Mucosa of gallbladder (tissue), 1 donor: ENCODE data around the gene EMILIN3. TPM values are rescaled to one million over a fixed set of nuclear protein-coding genes. Genes with fewer than 3 reads are reported as not detected.

Source experiments
- DNase-seq: peaks from one replicate; pipeline ENCODE4 v3.0.0-alpha.2; 2020; ENCODE audit warnings: low spot score
- total RNA-seq: library from RNA; stranded (reverse); gene quantifications from one replicate; pipeline ENCODE4 v1.2.1, GENCODE V29; 2021
- donor health status: DM: no; HTN: no; CAD: no.

Gene EMILIN3, protein sequence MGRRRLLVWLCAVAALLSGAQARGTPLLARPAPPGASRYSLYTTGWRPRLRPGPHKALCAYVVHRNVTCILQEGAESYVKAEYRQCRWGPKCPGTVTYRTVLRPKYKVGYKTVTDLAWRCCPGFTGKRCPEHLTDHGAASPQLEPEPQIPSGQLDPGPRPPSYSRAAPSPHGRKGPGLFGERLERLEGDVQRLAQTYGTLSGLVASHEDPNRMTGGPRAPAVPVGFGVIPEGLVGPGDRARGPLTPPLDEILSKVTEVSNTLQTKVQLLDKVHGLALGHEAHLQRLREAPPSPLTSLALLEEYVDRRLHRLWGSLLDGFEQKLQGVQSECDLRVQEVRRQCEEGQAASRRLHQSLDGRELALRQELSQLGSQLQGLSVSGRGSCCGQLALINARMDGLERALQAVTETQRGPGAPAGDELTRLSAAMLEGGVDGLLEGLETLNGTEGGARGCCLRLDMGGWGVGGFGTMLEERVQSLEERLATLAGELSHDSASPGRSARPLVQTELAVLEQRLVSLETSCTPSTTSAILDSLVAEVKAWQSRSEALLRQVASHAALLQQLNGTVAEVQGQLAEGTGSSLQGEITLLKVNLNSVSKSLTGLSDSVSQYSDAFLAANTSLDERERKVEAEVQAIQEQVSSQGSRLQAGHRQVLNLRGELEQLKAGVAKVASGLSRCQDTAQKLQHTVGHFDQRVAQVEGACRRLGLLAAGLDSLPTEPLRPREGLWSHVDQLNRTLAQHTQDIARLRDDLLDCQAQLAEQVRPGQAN
- 0.63 TPM for total RNA-seq

DNA sequence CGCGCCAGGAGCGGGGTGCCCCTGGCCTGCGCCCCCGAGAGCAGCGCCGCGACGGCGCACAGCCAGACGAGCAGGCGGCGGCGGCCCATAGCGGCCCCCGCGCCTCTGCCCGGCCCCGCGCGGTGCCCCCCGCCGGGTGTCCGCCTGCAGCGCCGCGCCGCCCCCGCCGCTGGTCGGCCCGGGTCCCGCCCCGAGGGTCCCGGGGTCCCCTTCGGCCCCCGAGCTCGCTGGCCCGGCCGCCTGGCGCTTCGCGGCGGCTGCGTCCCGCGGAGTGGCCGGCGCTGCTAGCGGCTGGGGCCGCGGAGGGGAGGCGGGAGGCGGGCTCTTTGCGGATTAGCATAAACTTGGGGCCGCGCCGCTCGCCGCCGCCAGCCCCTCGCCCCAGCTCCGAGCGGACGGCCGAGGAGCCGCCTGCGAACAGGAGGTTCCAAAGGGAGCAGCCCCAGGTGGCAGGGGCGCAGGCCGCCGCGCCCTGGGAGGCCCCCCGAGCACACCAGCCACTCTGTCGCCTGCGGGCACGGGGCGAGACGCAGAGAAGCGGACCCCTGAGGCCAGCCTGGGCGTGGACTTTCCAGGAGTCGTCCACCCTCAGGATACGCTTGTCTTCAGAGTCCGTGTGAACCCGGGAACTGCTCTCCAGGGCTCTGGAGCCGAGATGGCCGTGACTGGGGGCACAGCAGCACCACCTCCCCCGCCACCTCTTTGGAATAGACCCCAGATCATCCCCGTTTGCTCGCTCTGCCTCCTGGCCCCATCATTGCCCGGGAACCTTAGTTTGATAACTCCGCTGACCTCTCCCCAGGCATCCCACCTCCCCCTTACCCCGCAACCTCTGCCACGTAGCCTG lies at the start of gene EMILIN3:
Gene EMILIN3, minus strand, starts transcription at position 273 of the 847 bp plus-strand sequence. Its CDS starts 184 bp downstream, at position 89.
- no peak for DNase-seq

DNA sequence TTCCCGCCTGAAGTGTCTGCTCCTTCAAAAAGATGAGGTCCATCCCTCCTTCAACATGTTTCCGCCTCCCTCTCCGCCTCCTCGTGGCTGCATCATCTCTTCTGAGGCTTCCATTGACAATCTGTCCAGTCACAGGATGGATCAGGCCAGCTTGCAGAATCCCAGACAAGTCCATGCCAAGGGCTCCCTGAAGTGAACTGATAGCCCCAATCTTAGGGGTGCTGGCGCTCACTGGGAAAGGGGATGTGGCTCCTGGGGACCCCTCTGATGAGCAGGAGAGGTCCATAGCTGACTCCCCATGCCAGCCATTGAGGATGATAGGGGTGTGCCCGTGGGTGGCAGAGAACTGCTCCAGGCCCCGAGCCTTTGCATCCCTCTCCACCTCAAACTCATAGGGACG lies 48.6 kb upstream of the EMILIN3 start:
- DNase-seq: no peak

DNA sequence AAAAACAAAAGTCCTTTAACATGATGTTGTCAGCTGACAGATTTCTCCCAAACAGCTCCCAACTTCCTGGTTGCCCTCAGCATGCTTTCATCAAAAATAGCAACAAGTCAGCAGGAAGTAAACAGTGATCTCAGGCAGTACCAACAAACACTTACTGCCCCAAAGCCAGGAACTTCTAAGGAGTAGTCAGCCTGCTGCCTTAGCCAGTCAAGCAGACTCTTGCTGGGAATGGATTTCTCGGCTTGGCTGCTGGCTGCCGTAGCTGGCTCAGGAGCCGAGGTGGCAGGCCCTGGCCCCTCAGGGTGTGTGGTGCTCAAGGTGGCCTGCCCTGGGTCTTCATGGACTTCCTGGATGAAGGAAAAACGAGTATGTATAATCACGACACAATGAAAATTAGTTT lies 46.6 kb upstream of the EMILIN3 start:
- no peak for DNase-seq

DNA sequence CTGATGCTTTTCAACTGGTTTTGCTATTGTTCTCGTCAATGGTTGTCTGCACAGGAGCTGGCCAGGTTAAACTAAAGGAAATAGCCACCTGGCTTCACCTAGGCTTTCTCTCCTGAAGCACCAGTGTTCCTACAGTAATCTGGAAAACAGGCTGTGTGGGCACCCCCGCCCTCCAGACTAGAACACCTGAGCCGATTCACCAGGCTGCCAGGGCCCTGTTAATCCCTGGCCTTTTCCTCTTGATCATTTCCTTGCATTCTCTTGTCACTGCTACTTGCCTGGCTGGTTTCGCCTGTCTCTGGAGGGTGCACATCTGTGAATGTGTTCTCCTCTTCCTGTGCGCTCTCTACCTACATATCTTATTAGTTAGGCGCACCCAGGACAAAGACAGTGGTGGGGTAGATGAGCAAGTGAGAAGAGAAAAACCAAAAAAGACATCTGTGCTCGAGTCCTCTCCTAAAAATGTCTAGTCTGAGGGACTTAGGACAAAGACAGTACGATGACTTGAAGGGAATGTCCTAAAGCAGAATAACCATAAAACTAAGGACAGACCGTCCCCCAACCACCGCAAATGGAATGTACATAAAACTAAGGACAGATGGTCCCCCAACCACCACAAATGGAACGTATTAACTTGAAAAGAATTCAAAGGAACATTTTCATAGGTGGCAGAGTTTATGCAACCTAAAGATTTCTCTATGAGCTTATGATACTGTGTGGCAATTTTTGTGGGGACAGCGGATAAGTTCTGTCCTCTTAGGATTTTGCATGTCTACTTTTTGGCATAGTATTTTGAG lies 45.9 kb upstream of the EMILIN3 start:
- no peak for DNase-seq

DNA sequence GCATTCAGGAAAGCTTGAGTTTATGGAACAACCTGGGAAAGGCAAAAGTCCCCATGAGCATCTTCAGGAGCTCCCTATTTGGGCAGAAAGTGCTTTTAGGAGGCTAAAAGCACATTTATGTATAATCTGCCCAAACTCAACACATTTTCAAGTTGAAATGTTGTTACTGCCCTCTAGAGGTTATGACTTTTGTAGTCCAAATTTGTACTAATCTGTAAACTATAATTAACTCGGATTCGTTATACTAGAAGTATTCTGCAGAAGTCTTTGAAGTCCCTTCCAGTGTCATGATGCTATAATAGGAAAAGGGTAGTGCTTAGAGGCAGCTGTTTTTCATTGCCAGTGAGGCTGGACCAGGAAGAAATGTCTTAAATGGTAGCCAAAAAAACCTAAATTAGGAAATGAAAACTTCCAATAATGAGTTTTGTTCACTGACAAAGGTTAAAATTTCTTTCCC lies 44.8 kb upstream of the EMILIN3 start:
- DNase-seq: no peak

DNA sequence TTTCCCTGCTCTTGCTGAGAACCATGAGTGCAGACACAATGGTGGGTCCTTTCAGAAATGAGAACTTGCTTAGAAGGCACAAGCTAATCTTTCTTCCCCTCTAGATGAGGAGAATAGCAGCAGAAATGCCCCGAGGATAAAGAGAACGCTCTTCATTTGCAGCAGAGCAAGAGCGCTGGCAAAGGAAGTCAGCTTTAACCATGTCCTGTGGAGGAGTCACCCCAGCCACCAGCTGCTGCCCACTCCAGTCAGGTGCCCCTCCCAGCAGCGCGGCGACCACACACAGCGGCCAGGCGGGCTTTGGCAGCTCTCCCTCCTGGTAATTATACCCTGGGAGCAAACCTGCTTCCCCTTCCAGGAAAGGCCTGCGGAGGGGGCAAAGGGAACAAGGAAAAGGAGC lies 42.4 kb upstream of the EMILIN3 start:
- DNase-seq: no peak

DNA sequence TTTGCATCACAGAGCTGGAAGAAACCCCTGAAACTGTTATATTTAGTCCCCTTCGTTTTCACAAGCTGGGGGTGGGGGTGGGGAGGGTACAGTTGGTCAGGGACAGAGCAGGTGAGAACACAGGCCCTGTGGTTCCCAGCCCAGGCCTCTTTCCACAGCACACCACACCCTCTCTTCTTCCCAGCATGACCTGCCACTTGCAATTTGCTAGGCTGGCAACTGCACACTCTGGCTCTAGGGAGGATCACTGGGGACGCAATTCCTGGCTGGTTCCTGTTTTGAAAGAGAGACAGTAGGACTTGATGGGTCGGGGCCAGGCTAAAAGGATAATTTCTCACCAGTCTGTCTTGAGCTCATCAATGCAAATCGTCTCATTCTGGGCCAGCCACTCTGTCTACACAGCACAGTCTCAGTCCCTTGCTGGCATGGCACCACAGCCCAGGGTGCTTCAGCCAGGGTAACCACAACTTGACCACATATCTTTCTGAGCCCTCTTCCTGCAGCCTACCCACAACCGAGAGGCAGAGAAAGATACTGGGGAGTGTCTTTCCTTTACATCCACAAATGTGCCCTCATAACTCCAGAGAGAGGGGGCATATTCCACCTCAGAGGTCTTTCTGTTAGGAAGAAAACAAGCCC lies 41.7 kb upstream of the EMILIN3 start:
- DNase-seq: no peak

DNA sequence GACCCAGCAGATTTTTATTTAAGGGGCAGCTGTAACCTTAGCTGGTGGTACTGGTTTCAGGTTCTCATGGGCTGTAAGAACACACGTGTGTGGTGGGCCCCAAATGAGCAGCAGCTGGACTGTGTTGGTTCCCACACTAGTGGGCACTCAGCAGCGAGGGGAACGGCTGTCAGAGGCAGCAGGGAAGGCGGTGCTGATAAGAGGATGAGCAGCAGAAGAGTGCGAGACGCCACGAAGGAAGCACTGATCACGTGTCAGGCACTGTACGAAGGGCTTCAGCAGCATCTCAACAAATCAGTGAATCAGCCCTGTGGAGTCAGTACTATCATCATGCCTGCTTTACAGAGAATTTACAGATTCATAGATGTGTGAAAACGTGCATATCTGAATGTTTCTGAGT lies 41.0 kb upstream of the EMILIN3 start:
- no peak for DNase-seq

DNA sequence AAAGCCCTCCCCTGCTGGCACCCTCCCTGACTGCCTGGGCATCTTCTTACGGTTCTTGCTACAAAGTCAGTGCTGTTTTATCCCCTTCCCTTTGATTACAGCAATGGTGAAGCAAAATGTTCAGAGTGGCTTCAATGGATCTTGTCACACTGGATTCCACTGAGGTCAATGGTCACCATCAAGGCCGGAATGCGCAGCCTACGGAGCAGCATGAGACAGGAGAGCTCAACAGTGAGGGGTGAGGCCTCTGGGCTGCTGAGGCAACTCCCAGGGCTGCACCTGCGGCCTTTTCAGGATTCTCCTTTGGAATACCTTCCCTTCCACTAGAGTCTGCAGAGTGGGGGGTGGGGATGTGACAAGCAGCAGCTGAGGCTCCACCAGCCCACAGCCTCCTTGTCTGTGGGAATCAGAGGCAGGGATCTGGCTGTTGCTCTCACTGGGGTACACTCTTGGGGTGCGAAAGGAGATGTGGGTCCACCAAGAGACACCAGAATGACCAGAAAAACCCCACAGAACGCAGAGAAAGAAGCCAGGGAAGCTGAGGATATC lies 40.4 kb upstream of the EMILIN3 start:
- no peak for DNase-seq

DNA sequence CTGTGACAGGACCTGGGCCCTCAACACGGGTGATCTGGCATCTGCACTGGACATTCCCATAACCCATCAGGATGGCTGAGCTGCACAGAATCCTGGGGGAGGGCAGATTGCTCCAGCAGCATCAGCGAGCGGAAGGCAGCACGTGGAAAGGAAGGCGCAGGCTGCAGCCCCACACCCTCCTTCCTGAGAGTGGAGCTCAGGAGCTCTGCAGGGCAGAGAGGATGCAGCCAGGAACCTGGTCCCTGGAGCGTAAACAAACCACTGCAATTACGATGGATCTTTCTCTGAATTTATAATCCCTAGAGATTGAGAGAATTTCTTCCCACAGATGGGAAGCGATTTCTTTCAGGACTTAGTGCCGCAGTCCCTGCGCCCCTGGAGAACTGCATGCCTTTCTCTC lies 39.7 kb upstream of the EMILIN3 start:
- no peak for DNase-seq

DNA sequence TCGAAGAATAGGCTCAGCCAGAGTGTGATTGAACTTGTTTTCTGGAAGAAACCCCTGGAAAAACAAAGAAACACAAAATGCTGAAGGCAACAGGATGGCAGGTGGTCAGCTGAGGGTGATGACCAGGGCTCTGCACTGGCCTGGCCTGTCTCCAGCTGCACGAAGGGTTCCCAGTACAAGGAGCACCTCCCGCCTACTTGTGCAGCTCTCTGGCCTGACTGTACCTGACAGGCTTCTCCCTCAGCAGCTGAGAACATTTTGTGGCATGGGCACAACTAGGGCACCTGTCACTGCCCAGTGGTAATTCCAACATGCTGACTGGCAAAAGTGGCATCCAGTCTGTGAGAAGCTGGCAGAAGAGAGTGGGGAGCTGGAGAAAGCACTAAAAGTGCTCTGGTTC lies 38.8 kb upstream of the EMILIN3 start:
- no peak for DNase-seq

DNA sequence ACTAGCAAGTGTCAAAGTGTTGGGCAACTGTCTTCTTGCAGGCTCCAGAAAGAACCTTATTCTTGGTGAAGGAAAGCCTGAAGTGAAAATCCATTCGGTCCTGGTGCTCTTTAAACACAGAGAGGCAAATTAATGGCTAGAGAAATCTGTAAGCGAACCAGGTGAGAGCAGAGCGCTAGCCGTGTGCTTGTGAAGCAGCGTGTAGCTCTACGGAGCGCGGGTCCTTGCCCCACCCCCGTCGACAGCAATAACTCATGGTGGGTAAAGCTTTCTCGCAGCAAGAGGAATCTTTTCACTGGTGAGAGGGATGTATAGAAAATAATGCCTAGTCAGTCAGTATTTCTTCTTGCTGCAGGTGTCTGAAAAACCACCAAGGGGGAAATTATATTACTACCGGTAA lies 37.0 kb upstream of the EMILIN3 start:
- no peak for DNase-seq

DNA sequence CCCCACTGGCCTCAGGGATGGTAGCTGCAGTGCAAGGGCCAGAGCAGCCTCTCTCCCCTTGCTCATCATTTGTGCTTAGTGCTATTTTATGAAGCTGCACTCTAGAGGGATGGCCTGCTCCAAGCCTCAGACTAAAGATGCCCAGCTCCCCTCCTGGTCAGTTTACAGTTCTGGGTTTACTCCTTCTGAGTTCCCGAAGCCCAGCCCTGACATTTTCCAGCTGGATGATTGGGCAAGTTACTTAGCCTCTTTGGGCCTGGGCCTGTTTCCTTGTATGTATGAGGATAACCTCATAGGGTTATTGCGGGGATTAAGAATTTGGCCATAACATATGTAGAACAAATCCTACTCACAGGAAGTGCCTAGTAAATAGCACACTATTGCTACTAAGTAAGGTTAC lies 31.8 kb upstream of the EMILIN3 start:
- DNase-seq: peak; percentile 71

DNA sequence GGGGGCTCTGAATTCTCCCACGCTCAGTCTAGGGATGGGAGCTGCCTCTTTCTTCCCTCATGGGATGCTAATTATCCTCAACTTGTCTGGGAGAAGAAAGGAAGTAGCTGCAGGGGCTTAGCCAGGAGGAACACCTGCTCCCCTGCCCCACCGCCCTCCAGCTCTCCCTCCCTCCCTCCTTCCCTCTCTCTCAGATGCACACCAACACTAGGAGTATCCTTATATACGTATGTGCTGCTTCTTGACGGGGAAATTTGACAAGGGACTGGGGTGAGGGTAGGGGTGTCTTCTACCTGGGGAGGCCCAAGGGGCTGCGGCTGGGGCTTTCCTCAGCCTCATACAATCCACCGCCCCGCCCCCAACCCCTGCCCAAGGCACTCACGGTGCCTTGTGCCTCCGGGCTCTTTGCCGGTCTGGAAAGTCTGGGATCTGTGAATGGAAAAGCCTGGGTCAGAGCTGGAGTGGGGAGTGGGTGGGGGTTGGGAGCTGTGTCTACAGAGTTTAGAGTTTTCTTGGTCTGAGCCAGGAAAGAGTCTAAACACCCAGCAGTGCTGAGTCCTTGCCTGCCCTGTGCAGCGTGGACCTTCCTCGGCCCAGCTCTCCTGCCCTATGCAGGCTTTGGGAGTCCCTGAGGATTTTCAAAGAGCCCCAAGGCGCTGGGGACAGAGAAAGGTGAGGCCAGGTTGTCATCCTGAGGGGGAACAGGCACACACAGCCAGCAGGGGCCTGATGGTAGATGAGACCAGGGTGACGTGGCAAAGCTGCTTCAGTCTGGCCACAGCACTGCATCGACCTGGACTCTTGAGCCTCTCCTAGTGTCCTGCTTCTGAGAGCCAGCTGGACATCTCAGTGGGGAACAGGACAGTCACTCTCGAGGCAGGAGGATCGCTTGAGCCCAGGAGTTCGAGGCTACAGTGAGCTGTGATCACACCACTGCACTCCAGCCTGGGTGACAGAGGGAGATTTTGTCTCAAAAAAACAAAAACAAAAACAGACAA lies 29.3 kb upstream of the EMILIN3 start:
- no peak for DNase-seq

DNA sequence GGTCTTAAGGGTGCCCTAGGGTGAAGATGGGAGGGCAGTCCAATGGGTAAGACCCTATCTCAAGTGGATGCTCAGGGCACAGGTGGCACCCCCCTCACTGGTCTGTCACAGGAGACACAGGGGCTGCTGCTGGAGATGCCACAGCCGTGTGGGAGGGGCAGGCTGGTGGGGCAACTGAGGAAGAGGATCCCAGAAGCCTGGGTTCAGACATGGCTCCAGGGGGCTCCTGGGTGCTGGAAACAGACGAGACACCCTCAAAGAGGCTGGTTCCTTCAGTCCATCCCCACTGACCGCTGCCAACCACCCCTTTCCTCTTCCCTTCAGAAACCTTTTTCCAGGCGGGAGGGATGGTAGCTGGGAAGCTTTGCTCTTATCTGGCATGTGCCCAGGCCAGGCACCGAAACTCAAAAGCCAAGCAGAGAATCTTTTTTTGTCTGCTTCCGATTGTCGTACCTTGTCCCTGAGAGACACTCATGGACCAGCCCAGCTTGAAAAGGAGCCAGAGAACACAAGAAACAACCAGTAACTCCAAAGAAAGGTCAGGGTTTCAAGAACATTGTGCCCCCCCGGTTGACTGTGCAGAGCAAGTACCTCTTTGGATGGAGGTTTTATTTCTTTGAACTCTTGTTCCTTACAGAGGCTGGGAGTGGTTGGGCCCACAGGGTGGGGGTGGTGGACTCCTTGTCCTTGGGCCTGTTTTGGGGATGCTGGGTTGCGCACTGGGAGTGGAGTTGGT lies 28.5 kb upstream of the EMILIN3 start:
- no peak for DNase-seq

DNA sequence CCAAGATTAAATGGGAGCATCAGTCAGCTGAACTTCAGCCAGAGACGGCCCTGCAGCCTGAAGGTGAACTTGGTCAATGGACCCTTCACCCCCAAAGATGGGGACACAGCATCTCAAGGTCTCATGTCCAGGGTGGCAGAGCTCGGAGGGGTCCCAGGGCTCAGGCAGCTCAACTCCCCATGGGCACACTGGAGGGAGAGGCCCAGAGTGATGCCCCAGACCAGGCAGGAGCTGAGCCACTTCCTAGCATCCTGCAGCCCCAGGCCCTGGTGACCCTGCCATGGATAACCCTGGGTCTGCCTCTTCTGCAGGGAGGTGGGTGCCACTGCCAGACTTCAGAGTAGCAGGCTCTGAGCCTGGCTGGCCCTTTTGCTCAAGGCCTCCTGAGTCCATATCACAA lies 27.5 kb upstream of the EMILIN3 start:
- DNase-seq: no peak

DNA sequence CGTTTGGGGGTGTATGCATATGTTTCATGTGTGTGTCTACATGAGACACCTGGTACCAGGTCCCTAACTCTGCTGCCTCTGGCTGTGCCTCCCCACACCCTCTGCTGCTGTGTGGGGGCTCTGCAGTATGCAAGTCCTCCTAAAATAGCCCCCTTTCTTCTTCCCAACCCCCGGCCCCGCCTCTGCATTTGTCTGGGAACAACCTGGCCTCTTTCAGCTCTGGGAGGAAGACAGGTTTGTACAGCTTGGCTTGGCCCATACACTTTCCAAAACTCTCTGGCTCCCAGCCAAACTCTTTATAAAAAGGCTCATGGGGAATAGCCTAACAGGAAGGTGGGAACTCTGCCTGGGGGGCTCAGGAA lies 27.1 kb upstream of the EMILIN3 start:
- no peak for DNase-seq

DNA sequence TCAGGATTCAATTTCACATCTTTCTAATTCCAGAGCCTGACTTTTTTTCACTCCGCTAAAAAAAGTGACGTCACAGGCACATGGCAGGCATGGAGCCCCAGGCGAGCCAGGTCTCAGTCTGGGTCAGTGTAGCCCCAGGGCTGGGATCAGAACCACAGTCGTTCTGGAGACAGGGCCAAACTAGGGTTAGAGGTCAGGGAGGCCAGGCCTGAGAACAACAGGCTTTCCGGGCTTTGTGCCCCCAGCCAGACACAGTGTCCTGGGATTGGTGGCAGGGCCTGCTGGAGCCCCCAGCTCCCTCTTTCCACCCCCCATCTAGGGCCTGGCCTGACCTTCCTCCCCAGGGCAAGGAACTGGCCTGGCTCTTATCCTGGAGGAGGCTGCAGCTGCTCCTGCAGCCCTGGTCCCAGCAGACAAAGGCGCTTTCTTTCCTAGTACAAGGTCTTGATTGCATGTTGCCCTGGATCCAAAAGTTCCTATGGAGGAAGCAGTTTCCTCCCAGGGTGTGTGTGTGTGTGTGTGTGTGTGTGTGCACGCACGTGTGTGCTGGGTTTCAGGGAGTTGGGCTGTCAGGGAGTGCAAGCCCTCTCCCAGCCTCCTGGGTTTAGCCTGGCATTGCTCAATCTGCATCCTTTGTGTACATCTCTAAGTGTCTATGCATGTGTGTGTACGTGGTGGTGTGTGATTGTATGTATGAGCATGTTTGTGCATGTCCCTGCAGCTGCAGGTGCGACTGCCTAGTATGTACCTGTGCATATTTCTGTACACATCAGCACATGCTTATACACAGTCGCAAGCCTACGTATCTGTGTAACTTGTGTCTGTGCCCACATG lies 26.5 kb upstream of the EMILIN3 start:
- peak; percentile 27 for DNase-seq
